Mononuclear cell (primary cell): ENCODE data around the gene FAM171A2. TPM values are rescaled to one million over a fixed set of nuclear protein-coding genes. Genes with fewer than 3 reads are reported as not detected.
"Not testable (repeated sequence)": the region's sequence is repeated elsewhere in the genome, so short reads cannot be mapped to it uniquely, and the experiment has no call there.

Experiments used
- H3K27me3 ChIP-seq: 2 replicates; pipeline ENCODE4 v1.6.0; 2011; ENCODE audit warnings: low read length, control low read depth; ENCODE audit not compliant: insufficient read depth
- H3K4me1 ChIP-seq: 2 replicates; pipeline ENCODE4 v1.5.1; 2011; ENCODE audit warnings: mild to moderate bottlenecking, low read length, control low read depth; ENCODE audit not compliant: insufficient read depth
- H3K4me3 ChIP-seq: 2 replicates; pipeline ENCODE4 v1.5.1; 2011; ENCODE audit warnings: mild to moderate bottlenecking, low read length, moderate library complexity
- H3K9me3 ChIP-seq: 2 replicates; pipeline ENCODE4 v1.5.1; 2011; ENCODE audit warnings: low read depth, mild to moderate bottlenecking, control low read depth, low read length
- total RNA-seq: library from RNA; depleted of rRNA; stranded (reverse); fragments of >200 nt; gene quantifications from one replicate; pipeline ENCODE4 v1.2.3, GENCODE V29; 2012

FAM171A2 gene
- total RNA-seq, 1 donor = 0.10 TPM

DNA sequence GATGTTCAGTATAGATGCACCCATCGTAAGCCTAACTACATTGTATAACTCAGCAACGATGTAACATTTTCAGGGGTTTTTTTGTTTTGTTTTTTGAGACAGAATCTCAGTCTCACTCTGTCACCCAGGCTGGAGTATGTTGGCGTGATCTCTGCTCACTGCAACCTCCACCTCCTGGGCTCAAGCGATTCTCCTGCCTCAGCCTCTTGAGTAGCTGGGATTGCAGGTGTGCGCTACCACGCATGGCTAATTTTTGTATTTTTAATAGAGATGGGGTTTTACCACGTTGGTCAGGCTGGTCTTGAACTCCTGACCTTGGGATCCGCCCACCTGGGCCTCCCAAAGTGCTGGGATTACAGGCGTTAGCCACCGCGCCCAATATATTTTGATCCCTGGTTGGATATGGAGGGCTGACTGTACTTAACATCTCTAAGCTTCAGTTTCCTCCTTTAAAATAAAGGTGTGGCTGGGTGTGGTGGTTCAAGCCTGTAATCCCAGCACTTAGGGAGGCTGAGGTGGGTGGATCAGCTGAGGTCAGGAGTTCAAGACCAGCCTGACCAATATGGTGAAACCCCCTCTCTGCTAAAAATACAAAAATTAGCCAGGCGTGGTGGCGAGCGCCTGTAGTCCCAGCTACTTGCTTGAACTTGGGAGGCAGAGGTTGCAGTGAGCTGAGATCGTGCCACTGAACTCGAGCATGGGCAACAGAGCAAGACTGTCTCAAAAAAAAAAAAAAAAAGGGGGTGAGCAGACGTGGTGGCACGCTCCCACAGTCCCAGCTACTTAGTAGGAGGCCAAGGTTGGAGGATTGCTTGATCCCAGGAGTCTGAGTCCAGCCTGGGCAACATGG is 16.2 kb downstream of the FAM171A2 start:
- not testable (repeated sequence) for H3K9me3 ChIP-seq, H3K4me3 ChIP-seq, H3K27me3 ChIP-seq
- peaks cover 63% of the 10 kb centered on the region for H3K4me1 ChIP-seq

DNA sequence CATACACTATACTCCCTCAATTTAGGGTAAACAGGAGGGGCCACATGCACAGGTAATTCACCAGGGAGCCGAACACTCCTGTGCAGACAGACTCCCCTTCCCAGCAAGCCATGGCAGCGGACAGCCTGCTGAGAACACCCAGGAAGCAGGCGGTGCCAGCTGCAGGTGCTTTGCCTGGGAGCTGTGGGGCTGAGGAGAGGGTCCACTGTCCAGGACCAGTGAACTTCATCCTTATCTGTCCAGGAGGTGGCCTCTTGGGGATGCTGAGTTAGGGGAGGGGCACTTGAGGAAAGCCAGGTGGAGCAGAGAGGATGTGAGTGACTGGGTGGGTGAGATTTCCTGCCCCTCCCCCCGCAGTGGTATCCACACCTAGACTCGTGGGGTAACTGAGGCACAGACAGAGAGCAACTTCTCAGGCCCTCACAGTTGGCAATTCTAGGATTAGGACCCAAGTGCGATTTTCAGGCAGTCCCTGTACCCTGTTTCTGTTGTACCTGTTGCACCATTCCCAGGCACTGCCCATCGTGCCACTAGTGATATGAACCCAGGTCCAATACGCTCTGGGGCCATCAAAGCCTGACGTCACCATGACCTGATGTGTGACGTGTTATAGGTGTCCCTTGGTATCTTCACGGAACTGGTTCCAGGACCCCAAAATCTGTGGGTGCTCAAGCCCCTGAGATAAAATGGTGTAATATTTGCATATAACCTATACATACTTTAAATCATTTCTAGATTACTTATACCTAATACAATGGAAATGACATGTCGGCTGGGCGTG is 17.4 kb downstream of the FAM171A2 start:
- Histone ChIP-seq H3K9me3 (no peaks in the 10 kb centered on the region), H3K4me1 (peaks cover 65% of the 10 kb centered on the region), H3K4me3 (peak overlapping the region; percentile 84), H3K27me3 (no peaks in the 10 kb centered on the region)

- Histone ChIP-seq H3K9me3 (no peaks in the 10 kb centered on the region), H3K27me3 (no peaks in the 10 kb centered on the region), H3K4me1 (peaks cover 69% of the 10 kb centered on the region), H3K4me3 (peak overlapping the region; percentile 84)
Observed at GRCh38 chr17:44345454-44346026, 18.1 kb downstream of the FAM171A2 start.

DNA sequence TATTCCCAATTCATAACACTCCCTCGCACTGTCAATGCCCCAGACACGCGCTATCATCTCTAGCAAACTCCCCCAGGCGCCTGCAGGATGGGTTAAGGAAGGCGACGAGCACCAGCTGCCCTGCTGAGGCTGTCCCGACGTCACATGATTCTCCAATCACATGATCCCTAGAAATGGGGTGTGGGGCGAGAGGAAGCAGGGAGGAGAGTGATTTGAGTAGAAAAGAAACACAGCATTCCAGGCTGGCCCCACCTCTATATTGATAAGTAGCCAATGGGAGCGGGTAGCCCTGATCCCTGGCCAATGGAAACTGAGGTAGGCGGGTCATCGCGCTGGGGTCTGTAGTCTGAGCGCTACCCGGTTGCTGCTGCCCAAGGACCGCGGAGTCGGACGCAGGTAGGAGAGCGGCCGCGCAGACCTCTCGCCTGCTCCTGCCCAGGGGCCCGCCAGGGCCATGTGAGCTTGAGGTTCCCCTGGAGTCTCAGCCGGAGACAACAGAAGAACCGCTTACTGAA is 18.7 kb downstream of the FAM171A2 start, which contains the start of gene GRN:
Gene GRN, plus strand, starts transcription at position 364 of the 515 bp plus-strand sequence. CDS start 3,863 bp downstream, outside the sequence.
- Histone ChIP-seq H3K9me3 (no peaks in the 10 kb centered on the region), H3K4me3 (peak within 1 kb of the TSS; percentile 84), H3K27me3 (no peaks in the 10 kb centered on the region), H3K4me1 (peaks cover 69% of the 10 kb centered on the region)

DNA sequence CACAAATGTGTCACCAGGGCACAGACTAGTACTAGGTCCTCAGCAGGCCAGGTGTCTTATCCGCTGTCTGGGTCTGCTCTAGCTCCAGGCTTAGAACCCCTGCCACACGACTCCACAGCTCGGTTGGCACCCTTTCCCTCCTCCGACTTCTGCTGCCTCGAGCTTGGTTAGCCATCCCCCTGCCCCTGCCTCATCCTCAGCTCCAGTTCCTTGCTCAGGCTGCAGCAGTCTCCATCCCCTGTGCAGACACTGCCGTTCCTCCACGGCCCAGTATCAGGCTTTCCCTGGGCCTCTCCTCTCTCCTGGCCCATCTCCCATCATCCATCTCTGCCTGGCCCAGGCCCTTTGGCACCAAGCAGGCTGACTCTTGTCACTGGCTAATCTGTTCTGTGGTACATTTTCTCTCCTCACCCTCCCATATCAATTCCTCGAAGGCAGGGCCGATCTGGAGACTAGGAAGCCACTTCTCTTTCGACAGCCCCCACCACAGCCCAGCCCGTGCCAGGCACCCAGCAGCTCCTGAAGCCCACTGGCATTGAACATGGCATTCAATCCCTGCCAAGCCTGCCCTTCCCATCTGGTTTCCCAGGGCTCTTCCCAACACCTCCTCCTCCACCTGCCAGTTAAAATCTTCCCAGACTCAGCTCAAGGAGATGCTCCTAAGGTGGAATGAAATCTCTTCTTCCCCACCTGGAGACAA is 20.0 kb downstream of the FAM171A2 start:
- H3K4me1 ChIP-seq = peaks cover 65% of the 10 kb centered on the region
- H3K4me3 ChIP-seq = no peak overlapping the region
- no peaks in the 10 kb centered on the region for H3K27me3 ChIP-seq
- H3K9me3 ChIP-seq = no peaks in the 10 kb centered on the region

GRCh38 chr17:44340553-44340952 is 23.1 kb downstream of the FAM171A2 start:
- peaks cover 46% of the 10 kb centered on the region for H3K4me1 ChIP-seq
- H3K4me3 ChIP-seq, H3K9me3 ChIP-seq, H3K27me3 ChIP-seq: not testable (repeated sequence)

DNA sequence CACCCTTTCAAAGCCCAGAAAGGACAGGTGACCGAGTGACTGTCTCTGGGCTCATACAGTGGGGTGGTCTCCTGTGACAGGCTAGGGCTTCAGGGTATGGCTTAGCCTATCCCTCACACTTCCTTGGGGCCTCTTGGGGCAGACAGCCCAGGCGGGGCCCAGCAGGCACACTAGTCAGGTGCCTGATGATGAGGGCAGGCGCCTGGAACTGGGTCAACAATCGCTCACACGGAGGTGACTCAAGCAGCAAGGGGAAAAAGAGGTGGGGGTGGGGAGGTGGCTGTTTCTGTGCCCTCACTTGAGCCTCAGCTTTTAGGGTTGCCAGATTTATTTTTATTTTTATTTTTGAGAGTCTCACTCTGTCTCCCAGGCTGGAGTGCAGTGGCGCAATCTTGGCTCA is 25.0 kb downstream of the FAM171A2 start:
- H3K4me1 ChIP-seq = peaks cover 50% of the 10 kb centered on the region
- H3K4me3 ChIP-seq = no peak overlapping the region
- H3K27me3 ChIP-seq = no peaks in the 10 kb centered on the region
- H3K9me3 ChIP-seq = no peaks in the 10 kb centered on the region

GRCh38 chr17:44335968-44336367 is 27.7 kb downstream of the FAM171A2 start:
- no peaks in the 10 kb centered on the region for H3K9me3 ChIP-seq
- H3K27me3 ChIP-seq = no peaks in the 10 kb centered on the region
- peaks cover 73% of the 10 kb centered on the region for H3K4me1 ChIP-seq
- H3K4me3 ChIP-seq = no peak overlapping the region

DNA sequence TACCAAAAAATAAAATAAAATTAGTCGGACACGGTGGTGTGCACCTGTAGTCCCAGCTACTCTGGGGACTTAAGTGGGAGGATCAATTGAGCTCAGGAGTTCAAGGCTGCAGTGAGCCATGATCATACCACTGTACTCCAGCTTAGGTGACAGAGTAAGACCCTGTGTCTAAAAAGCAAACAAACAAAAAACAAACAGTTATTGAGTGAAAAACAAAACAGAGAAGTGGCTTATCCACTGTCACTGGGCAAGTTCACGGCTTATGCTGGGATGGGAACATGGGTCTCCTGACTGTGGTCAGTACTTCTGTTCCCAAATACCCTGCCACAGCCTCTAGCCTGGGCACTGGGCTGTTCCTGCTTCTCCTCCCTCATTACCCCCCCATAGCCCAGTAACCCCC is 28.1 kb downstream of the FAM171A2 start:
- H3K9me3 ChIP-seq = no peaks in the 10 kb centered on the region
- H3K27me3 ChIP-seq = no peaks in the 10 kb centered on the region
- H3K4me1 ChIP-seq = peaks cover 74% of the 10 kb centered on the region
- no peak overlapping the region for H3K4me3 ChIP-seq

- no peak overlapping the region for H3K4me3 ChIP-seq
- no peaks in the 10 kb centered on the region for H3K27me3 ChIP-seq
- peaks cover 69% of the 10 kb centered on the region for H3K4me1 ChIP-seq
- H3K9me3 ChIP-seq = no peaks in the 10 kb centered on the region
Observed at GRCh38 chr17:44334727-44335126, 28.9 kb downstream of the FAM171A2 start.

DNA sequence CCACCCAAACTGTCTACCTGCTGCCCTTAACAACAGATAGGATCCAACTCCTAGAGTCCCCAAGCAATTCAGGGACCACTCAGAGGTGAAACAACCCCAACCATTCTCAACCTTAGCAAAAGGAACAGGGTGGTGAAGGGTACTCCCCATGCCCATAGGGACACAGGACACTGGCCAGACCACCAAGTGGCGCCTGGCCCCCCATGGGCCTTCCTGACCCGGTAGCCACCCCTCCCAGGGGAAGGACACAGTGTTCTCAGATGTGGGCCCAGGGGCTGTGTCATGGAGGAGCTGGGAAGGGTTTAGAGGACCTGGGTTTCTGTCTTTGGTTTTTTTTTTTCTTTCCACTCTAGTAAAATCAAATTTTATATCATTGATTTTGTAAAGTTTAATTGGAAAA is 29.3 kb downstream of the FAM171A2 start:
- H3K9me3 ChIP-seq = no peaks in the 10 kb centered on the region
- no peaks in the 10 kb centered on the region for H3K27me3 ChIP-seq
- H3K4me1 ChIP-seq = peaks cover 66% of the 10 kb centered on the region
- no peak overlapping the region for H3K4me3 ChIP-seq

DNA sequence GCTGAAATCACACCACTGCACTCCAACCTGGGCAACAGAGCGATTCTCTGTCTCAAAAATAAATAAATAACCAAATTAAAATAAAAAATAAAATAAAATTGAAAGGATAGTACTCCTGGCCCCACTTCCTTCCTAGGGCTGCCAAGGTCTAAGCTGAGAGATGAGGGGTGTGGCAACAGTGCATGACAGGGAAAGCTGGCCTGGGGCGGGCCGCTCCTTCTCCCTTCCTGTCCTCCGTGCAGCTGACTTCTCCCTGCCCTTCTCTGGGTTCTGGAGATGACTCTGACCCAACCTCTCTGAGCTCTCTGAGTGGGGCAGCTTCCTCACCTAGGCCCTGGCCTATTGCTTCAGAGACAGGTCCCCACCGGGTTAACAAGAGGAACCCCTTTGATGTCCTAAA is 30.3 kb downstream of the FAM171A2 start:
- Histone ChIP-seq H3K4me1 (peaks cover 57% of the 10 kb centered on the region), H3K4me3 (no peak overlapping the region), H3K9me3 (no peaks in the 10 kb centered on the region), H3K27me3 (no peaks in the 10 kb centered on the region)

GRCh38 chr17:44331249-44331760 is 32.3 kb downstream of the FAM171A2 start:
- H3K9me3 ChIP-seq = no peaks in the 10 kb centered on the region
- no peak overlapping the region for H3K4me3 ChIP-seq
- peaks cover 66% of the 10 kb centered on the region for H3K4me1 ChIP-seq
- no peaks in the 10 kb centered on the region for H3K27me3 ChIP-seq

GRCh38 chr17:44330263-44330662 is 33.4 kb downstream of the FAM171A2 start:
- H3K4me1 ChIP-seq = peaks cover 68% of the 10 kb centered on the region
- not testable (repeated sequence) for H3K9me3 ChIP-seq, H3K27me3 ChIP-seq, H3K4me3 ChIP-seq
